Measurements from ENCODE around the gene COX14.

GRCh38 chr12:50069539-50069938 lies 42.5 kb upstream of the COX14 start:
- TF ChIP-seq ZNF207 (IDR thresholded peaks at IDR 0.05; ENCODE audit: borderline replicate concordance) (no peak), EP300 (IDR thresholded peaks at IDR 0.05; ENCODE audit: borderline replicate concordance in 1 of 2, control insufficient read depth in 1 of 2, low read depth in 2 of 2, low read length in 2 of 2) (no peak), CHD2 (IDR thresholded peaks at IDR 0.05; ENCODE audit: borderline replicate concordance, low read depth, low read length) (no peak), POLR2A (IDR thresholded peaks at IDR 0.05; ENCODE audit: low read depth, low read length) (no peak), EZH2 (IDR thresholded peaks at IDR 0.05; ENCODE audit: borderline replicate concordance, control insufficient read depth, low read depth, low read length) (no peak)
- TF ChIP-seq, protein P1, sequence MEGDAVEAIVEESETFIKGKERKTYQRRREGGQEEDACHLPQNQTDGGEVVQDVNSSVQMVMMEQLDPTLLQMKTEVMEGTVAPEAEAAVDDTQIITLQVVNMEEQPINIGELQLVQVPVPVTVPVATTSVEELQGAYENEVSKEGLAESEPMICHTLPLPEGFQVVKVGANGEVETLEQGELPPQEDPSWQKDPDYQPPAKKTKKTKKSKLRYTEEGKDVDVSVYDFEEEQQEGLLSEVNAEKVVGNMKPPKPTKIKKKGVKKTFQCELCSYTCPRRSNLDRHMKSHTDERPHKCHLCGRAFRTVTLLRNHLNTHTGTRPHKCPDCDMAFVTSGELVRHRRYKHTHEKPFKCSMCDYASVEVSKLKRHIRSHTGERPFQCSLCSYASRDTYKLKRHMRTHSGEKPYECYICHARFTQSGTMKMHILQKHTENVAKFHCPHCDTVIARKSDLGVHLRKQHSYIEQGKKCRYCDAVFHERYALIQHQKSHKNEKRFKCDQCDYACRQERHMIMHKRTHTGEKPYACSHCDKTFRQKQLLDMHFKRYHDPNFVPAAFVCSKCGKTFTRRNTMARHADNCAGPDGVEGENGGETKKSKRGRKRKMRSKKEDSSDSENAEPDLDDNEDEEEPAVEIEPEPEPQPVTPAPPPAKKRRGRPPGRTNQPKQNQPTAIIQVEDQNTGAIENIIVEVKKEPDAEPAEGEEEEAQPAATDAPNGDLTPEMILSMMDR (IDR thresholded peaks at IDR 0.05 in 2 of 3, conservative IDR thresholded peaks at IDR 0.05 in 1 of 3; ENCODE audit: control insufficient read depth in 2 of 3, extremely low read depth in 1 of 3, insufficient read depth in 1 of 3, low read depth in 3 of 3, low read length in 3 of 3), result no peak
